ENCODE data around the gene TRAPPC6A. TPM values are rescaled to one million over a fixed set of nuclear protein-coding genes. Genes with fewer than 3 reads are reported as not detected.

TRAPPC6A gene
- total RNA-seq, 4 donors from 2014 or later: 18.4 to 29.2 (median 24.8) TPM

GRCh38 chr19:45156011-45156630 is 21.9 kb downstream of the TRAPPC6A start:
- peaks cover 39 to 63% (median 46%) of the 10 kb centered on the region in 3 donors for H3K27me3 ChIP-seq
- peaks cover 9 to 22% of the 10 kb centered on the region in 2 donors for H3K4me1 ChIP-seq
- intact Hi-C loops (cut with DNase I; ENCODE audit: low total_unique reads): no loop called here
- TF ChIP-seq CTCF (IDR thresholded peaks at IDR 0.05 in 4 of 5, conservative IDR thresholded peaks at IDR 0.05 in 1 of 5) (no peak), POLR2A (IDR thresholded peaks at IDR 0.05) (no peak)
- no peaks in the 10 kb centered on the region for H3K9me3 ChIP-seq
- no peaks in the 10 kb centered on the region for H3K36me3 ChIP-seq
- in situ Hi-C loops (cut with MboI; ENCODE audit: low sequenced_read_pairs in 4 of 4): no loop called here
- ATAC-seq (no peak), DNase-seq (no peak)
- H3K27ac ChIP-seq: no peak overlapping the region
- H3K4me3 ChIP-seq: no peak overlapping the region

DNA sequence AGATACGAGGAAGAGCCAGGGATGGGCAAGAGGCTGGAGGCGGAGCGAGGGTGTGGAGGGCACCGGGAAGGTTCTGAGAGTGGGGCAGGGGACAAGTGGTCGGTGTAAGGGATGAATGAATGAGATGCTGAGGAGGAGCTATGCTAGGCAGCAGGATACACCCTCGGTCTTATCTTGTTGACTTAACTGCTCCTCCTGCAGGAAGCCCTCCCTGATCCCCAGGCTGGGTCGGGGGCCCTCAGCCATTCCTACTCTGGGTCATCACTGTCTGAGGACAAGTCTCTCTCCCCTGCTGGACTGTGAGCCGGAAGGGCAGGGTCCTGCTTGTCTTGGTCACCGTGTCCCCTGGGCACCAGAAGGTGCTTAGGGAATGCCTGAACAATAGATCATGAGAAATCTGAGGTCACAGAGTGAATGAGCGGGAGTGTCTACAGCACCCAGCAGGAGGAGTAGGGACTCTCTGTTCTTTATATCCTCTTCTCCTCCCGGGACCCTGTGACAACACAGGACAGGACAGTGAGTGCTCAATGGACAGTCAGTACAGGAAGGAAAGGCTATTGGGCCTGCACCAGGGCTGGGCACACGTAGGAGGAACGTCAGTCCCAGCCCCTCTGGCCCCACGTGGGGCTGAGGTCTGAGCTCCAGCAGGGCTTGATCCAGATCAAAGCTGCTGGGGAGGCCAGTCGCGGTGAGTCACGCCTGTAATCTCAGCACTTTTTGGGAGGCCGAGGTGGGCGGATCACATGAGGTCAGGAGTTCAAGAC is 23.8 kb downstream of the TRAPPC6A start:
- Histone ChIP-seq H3K27ac (no peak overlapping the region), H3K9me3 (no peaks in the 10 kb centered on the region), H3K4me1 (peaks cover 9 to 22% of the 10 kb centered on the region in 2 donors), H3K36me3 (no peaks in the 10 kb centered on the region), H3K4me3 (peak overlapping the region in 2 of 4 donors; percentile 35 to 56), H3K27me3 (peaks cover 29 to 49% (median 39%) of the 10 kb centered on the region in 3 donors)
- TF ChIP-seq CTCF (IDR thresholded peaks at IDR 0.05 in 4 of 5, conservative IDR thresholded peaks at IDR 0.05 in 1 of 5): no peak
- DNase-seq (no peak), ATAC-seq (no peak)
- in situ Hi-C loops (cut with MboI; ENCODE audit: low sequenced_read_pairs in 4 of 4) (no loop called here), intact Hi-C loops (cut with DNase I; ENCODE audit: low total_unique reads) (no loop called here)

GRCh38 chr19:45153339-45154063 is 24.5 kb downstream of the TRAPPC6A start:
- intact Hi-C loops (cut with DNase I; ENCODE audit: low total_unique reads): no loop called here
- H3K27me3 ChIP-seq: peaks cover 22 to 42% (median 38%) of the 10 kb centered on the region in 3 donors
- DNase-seq: no peak

More at GRCh38 chr19:45153339-45154063, 24.5 kb downstream of the TRAPPC6A start:
- H3K4me1 ChIP-seq: peaks cover 9 to 22% of the 10 kb centered on the region in 2 donors
- ATAC-seq: peak; percentile 39 to 46
- H3K36me3 ChIP-seq: no peaks in the 10 kb centered on the region
- H3K9me3 ChIP-seq: no peaks in the 10 kb centered on the region
- no peak overlapping the region for H3K27ac ChIP-seq
- H3K4me3 ChIP-seq: peak overlapping the region; percentile 35 to 56 (median 42)
- TF ChIP-seq POLR2A (IDR thresholded peaks at IDR 0.05) (no peak), CTCF (IDR thresholded peaks at IDR 0.05 in 4 of 5, conservative IDR thresholded peaks at IDR 0.05 in 1 of 5) (no peak)
- in situ Hi-C loops (cut with MboI; ENCODE audit: low sequenced_read_pairs in 4 of 4): no loop called here
